Epithelial cell of esophagus (primary cell): ENCODE data around the gene FHIT.

Experiments
- DNase-seq: peaks from one replicate; pipeline ENCODE4 v3.0.0; 2010; ENCODE audit warnings: low read depth
- H3K4me3 ChIP-seq: 2 replicates; pipeline ENCODE4 v1.5.1; 2011; ENCODE audit warnings: mild to moderate bottlenecking, low read length, control low read depth
- CTCF ChIP-seq: IDR thresholded peaks from 2 replicates; pipeline ENCODE4 v1.5.1; 2011; ENCODE audit warnings: low read depth, mild to moderate bottlenecking, low read length, control low read depth, inconsistent platforms; ENCODE audit not compliant: insufficient read depth; ENCODE audit errors: missing control alignments

The FHIT gene

GRCh38 chr3:60729056-60729455, 522.2 kb downstream of the FHIT start:
- no peak overlapping the region for H3K4me3 ChIP-seq
- DNase-seq: no peak
- TF ChIP-seq CTCF: no peak

DNA sequence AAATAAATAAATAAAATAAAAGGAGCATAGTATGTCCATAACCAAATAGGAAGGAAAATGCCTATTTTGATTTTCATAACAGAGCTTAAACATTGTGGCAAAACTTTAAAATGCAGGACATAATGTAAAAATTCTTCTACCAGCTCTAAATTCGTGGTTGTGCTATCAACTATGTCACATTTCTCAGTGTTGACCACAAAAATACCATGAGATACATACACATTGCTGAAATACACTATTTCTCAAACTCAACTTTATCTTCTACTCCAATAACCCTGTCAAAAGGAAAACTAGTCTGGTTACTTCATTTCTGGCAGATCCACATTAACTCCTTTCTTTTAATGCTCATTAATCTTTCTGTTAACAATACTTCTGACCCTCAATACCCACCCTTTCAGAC, 523.2 kb downstream of the FHIT start:
- TF ChIP-seq CTCF: no peak
- H3K4me3 ChIP-seq: no peak overlapping the region
- no peak for DNase-seq

DNA sequence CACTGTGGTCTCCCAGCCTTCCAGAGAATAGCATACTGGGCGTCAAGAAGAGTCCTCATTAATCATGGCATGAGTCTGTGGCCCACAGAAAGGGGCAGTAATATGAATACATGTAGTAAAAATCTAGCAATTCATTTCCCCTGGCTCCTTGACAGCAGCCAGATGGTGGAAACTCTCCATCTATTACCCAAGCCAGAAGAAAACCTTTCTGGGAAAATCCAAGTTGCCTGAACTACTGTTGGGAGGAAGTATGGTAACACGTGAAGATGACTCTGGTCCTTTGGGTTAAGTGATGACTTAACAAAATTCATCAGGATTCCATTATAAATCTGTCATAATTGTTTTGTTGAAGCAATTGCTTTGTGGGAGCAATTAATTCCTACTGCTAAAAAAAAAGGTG, 530.5 kb downstream of the FHIT start:
- no peak for DNase-seq
- no peak for TF ChIP-seq CTCF
- no peak overlapping the region for H3K4me3 ChIP-seq

- no peak for DNase-seq
- TF ChIP-seq CTCF: no peak
- no peak overlapping the region for H3K4me3 ChIP-seq
Observed at GRCh38 chr3:60716573-60716972, 534.7 kb downstream of the FHIT start.

DNA sequence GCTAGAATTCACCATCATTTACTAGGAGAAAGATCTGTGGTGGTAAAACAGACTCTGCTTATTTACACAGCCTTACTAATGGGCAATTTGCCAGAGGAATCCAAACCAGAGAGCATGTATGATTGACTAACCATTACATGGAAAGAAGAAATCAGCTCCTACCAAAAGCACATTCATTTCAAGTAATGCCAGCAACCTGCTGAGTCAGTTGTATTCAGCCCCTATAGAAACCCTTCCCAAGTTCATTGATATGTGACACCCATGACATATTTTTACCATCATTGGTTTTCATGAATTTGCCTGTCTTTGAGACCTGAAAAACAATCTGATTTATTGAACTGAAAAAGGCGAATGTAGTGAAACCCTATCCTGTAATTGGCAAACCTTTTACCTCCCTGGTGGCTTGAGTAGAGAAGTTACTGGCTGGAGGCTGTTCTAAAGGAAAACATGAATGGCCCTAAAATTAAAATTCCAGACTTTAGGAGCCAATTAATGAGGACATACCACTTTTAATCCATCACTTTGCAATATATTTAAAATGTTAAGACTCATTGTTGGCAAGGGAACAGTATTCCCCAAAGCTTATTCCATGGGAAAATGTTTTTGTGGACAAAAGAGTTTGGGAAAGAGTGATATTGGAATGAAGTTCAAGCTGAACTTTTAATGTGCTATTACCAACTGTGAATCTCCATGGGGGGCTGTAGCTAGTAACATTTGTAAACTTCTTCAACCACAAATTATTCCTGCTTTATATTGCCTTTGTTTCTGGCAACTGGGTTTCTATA, 542.9 kb downstream of the FHIT start:
- no peak for TF ChIP-seq CTCF
- DNase-seq: peak; percentile 34
- H3K4me3 ChIP-seq: no peak overlapping the region

- H3K4me3 ChIP-seq: no peak overlapping the region
- DNase-seq: no peak
- no peak for TF ChIP-seq CTCF
Observed at GRCh38 chr3:60707452-60708020, 543.7 kb downstream of the FHIT start.
